Cardiac fibroblast (primary cell): Measurements from ENCODE around the gene HIVEP3.

ENCODE experiments used
- DNase-seq, 2 donors: peaks; one replicate each; pipeline versions ENCODE4 v3.0.0 to v3.0.0-alpha.2; 2010; ENCODE audit warnings: low read depth in 2 of 2
- H3K4me3 ChIP-seq, 2 donors: replicated peaks in 1 of 2; 1 replicate in 1 of 2; 2 replicates in 1 of 2; pipeline ENCODE4 v1.5.1; 2011; ENCODE audit warnings: low read depth in 2 of 2, low read length in 2 of 2, mild to moderate bottlenecking in 2 of 2, moderate library complexity in 1 of 2
- CTCF ChIP-seq: IDR thresholded peaks from one replicate; pipeline ENCODE4 v1.5.1; 2011; ENCODE audit warnings: low read depth, mild to moderate bottlenecking, low read length, inconsistent platforms

HIVEP3 gene

GRCh38 chr1:41591891-41592290 is 326.8 kb downstream of the HIVEP3 start:
- no peak for DNase-seq
- no peak overlapping the region for H3K4me3 ChIP-seq
- no peak for TF ChIP-seq CTCF

- TF ChIP-seq CTCF: no peak
- DNase-seq: no peak
- no peak overlapping the region for H3K4me3 ChIP-seq
Measured at GRCh38 chr1:41590331-41590730, 328.4 kb downstream of the HIVEP3 start.

GRCh38 chr1:41589395-41589794 is 329.3 kb downstream of the HIVEP3 start:
- DNase-seq: no peak
- no peak for TF ChIP-seq CTCF
- no peak overlapping the region for H3K4me3 ChIP-seq

- H3K4me3 ChIP-seq: no peak overlapping the region
- no peak for TF ChIP-seq CTCF
- no peak for DNase-seq
Measured at GRCh38 chr1:41588334-41588875, 330.3 kb downstream of the HIVEP3 start.

- no peak for DNase-seq
- H3K4me3 ChIP-seq: no peak overlapping the region
- TF ChIP-seq CTCF: no peak
Measured at GRCh38 chr1:41587791-41588190, 330.9 kb downstream of the HIVEP3 start.

DNA sequence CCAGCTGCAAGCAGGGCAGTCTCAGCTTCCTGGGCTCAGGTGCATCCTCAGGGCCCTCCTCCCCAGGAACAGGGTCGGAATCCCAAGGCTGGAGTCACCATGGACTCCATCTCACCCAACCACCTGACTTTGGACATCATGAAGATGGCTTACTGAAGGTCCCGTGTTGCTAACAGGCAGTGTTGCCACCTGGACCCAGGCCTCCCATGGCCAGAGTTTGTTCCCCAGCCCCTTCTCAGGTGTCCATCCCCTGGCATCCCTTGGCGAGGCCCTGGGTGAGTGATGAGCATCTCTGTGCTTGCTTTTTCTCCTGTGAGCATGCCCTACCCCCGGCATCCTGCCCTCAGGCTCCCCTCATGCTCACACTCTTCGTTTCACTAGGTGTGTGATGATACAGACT is 332.5 kb downstream of the HIVEP3 start:
- no peak overlapping the region for H3K4me3 ChIP-seq
- DNase-seq: no peak
- no peak for TF ChIP-seq CTCF
